AG08395 (cell line): Measurements from ENCODE around the gene MINDY4.
A peak's percentile ranks its signal among the peaks of the same experiment; 100 is the strongest.

Experiments
- DNase-seq: peaks from one replicate; pipeline ENCODE4 v3.0.0; 2012; ENCODE audit warnings: mixed read lengths, low spot score

MINDY4 gene

GRCh38 chr7:30775992-30776391, 4.8 kb downstream of the MINDY4 start:
- DNase-seq = no peak

GRCh38 chr7:30776971-30777370, 5.8 kb downstream of the MINDY4 start:
- DNase-seq = no peak

- no peak for DNase-seq
Observed at GRCh38 chr7:30778255-30779025, 7.2 kb downstream of the MINDY4 start.

GRCh38 chr7:30779574-30779973, 8.4 kb downstream of the MINDY4 start:
- no peak for DNase-seq

GRCh38 chr7:30780941-30781340, 9.7 kb downstream of the MINDY4 start:
- no peak for DNase-seq

GRCh38 chr7:30782690-30783089, 11.5 kb downstream of the MINDY4 start:
- no peak for DNase-seq

GRCh38 chr7:30785786-30786185, 14.6 kb downstream of the MINDY4 start:
- no peak for DNase-seq

- no peak for DNase-seq
Observed at GRCh38 chr7:30787486-30787885, 16.3 kb downstream of the MINDY4 start.

GRCh38 chr7:30788640-30789333, 17.6 kb downstream of the MINDY4 start:
- DNase-seq = no peak

- peak; percentile 92 for DNase-seq
Observed at GRCh38 chr7:30789334-30789711, 18.1 kb downstream of the MINDY4 start.

GRCh38 chr7:30790356-30790755, 19.1 kb downstream of the MINDY4 start:
- DNase-seq = no peak

GRCh38 chr7:30791114-30791513, 19.9 kb downstream of the MINDY4 start:
- no peak for DNase-seq

- no peak for DNase-seq
Observed at GRCh38 chr7:30795161-30795948, 24.1 kb downstream of the MINDY4 start.

GRCh38 chr7:30796105-30796869, 25.1 kb downstream of the MINDY4 start:
- DNase-seq = peak; percentile 51

GRCh38 chr7:30797176-30798040, 26.2 kb downstream of the MINDY4 start:
- DNase-seq = no peak

GRCh38 chr7:30799206-30799975, 28.2 kb downstream of the MINDY4 start:
- peak; percentile 85 for DNase-seq

- no peak for DNase-seq
Observed at GRCh38 chr7:30799976-30800661, 28.9 kb downstream of the MINDY4 start.

GRCh38 chr7:30800785-30801252, 29.6 kb downstream of the MINDY4 start:
- peak; percentile 83 for DNase-seq

- DNase-seq = no peak
Observed at GRCh38 chr7:30802812-30803211, 31.6 kb downstream of the MINDY4 start.
